Measurements from ENCODE around the gene ZNF646. TPM values are rescaled to one million over a fixed set of nuclear protein-coding genes. Genes with fewer than 3 reads are reported as not detected.
A peak's percentile ranks its signal among the peaks of the same experiment; 100 is the strongest.

Gene ZNF646
- total and polyA plus RNA-seq, 2 of the 13 experiments (the other 11 are each of a cell fraction or from before 2014, with no cell fraction given): 3.4 to 10.9 TPM

- TF ChIP-seq, protein P1, sequence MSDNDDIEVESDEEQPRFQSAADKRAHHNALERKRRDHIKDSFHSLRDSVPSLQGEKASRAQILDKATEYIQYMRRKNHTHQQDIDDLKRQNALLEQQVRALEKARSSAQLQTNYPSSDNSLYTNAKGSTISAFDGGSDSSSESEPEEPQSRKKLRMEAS (IDR thresholded peaks at IDR 0.05): peak; percentile 90; the same call in 1 of the 2 replicates
- TF ChIP-seq CBX5 (CRISPR knock-in tag; IDR thresholded peaks at IDR 0.05; ENCODE audit: borderline replicate concordance) (0 out of 2 replicates have a peak, but pooled peaks have one; percentile 37), ZBTB1 (CRISPR knock-in tag; IDR thresholded peaks at IDR 0.05; ENCODE audit: borderline replicate concordance) (no peak), ATAD3A (CRISPR knock-in tag; IDR thresholded peaks at IDR 0.05) (no peak), ZFP1 (CRISPR knock-in tag; IDR thresholded peaks at IDR 0.05) (no peak), HOXA3 (CRISPR knock-in tag; IDR thresholded peaks at IDR 0.05) (peak; percentile 98), ZNF580 (CRISPR knock-in tag; IDR thresholded peaks at IDR 0.05; ENCODE audit: borderline replicate concordance, low read depth) (no peak), ZNF788 (CRISPR knock-in tag; IDR thresholded peaks at IDR 0.05; ENCODE audit: borderline replicate concordance) (peak; percentile 73; the same call in 1 of the 2 replicates), ZNF790 (CRISPR knock-in tag; IDR thresholded peaks at IDR 0.05; ENCODE audit: borderline replicate concordance) (peak; percentile 87; the same call in 1 of the 2 replicates), ZNF569 (CRISPR knock-in tag; IDR thresholded peaks at IDR 0.05; ENCODE audit: borderline replicate concordance) (no peak), KDM1A (CRISPR knock-in tag; IDR thresholded peaks at IDR 0.05) (no peak), TEAD3 (CRISPR knock-in tag; optimal IDR thresholded peaks at IDR 0.05; ENCODE audit: borderline replicate concordance) (peak; percentile 58), RXRA (CRISPR knock-in tag; IDR thresholded peaks at IDR 0.05) (peak; percentile 37), LBX2 (CRISPR knock-in tag; IDR thresholded peaks at IDR 0.05; ENCODE audit: borderline replicate concordance) (no peak), EHMT2 (IDR thresholded peaks at IDR 0.05; ENCODE audit: borderline replicate concordance, low read depth, low read length) (no peak), ZNF263 (CRISPR knock-in tag; IDR thresholded peaks at IDR 0.05) (peak; percentile 77)
- TF ChIP-seq, protein P2, sequence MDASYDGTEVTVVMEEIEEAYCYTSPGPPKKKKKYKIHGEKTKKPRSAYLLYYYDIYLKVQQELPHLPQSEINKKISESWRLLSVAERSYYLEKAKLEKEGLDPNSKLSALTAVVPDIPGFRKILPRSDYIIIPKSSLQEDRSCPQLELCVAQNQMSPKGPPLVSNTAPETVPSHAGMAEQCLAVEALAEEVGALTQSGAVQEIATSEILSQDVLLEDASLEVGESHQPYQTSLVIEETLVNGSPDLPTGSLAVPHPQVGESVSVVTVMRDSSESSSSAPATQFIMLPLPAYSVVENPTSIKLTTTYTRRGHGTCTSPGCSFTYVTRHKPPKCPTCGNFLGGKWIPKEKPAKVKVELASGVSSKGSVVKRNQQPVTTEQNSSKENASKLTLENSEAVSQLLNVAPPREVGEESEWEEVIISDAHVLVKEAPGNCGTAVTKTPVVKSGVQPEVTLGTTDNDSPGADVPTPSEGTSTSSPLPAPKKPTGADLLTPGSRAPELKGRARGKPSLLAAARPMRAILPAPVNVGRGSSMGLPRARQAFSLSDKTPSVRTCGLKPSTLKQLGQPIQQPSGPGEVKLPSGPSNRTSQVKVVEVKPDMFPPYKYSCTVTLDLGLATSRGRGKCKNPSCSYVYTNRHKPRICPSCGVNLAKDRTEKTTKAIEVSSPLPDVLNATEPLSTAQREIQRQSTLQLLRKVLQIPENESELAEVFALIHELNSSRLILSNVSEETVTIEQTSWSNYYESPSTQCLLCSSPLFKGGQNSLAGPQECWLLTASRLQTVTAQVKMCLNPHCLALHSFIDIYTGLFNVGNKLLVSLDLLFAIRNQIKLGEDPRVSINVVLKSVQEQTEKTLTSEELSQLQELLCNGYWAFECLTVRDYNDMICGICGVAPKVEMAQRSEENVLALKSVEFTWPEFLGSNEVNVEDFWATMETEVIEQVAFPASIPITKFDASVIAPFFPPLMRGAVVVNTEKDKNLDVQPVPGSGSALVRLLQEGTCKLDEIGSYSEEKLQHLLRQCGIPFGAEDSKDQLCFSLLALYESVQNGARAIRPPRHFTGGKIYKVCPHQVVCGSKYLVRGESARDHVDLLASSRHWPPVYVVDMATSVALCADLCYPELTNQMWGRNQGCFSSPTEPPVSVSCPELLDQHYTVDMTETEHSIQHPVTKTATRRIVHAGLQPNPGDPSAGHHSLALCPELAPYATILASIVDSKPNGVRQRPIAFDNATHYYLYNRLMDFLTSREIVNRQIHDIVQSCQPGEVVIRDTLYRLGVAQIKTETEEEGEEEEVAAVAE (CRISPR knock-in tag; IDR thresholded peaks at IDR 0.05; ENCODE audit: borderline replicate concordance): no peak; the same call in 1 of the 2 replicates
- TF ChIP-seq, protein P3, sequence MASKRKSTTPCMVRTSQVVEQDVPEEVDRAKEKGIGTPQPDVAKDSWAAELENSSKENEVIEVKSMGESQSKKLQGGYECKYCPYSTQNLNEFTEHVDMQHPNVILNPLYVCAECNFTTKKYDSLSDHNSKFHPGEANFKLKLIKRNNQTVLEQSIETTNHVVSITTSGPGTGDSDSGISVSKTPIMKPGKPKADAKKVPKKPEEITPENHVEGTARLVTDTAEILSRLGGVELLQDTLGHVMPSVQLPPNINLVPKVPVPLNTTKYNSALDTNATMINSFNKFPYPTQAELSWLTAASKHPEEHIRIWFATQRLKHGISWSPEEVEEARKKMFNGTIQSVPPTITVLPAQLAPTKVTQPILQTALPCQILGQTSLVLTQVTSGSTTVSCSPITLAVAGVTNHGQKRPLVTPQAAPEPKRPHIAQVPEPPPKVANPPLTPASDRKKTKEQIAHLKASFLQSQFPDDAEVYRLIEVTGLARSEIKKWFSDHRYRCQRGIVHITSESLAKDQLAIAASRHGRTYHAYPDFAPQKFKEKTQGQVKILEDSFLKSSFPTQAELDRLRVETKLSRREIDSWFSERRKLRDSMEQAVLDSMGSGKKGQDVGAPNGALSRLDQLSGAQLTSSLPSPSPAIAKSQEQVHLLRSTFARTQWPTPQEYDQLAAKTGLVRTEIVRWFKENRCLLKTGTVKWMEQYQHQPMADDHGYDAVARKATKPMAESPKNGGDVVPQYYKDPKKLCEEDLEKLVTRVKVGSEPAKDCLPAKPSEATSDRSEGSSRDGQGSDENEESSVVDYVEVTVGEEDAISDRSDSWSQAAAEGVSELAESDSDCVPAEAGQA (IDR thresholded peaks at IDR 0.05; ENCODE audit: low read depth): peak; percentile 96
- TF ChIP-seq, protein P3 (CRISPR knock-in tag; IDR thresholded peaks at IDR 0.05; ENCODE audit: borderline replicate concordance): no peak; the same call in 1 of the 2 replicates
Observed at GRCh38 chr16:31108035-31108793, 34.0 kb downstream of the ZNF646 start, which contains the start of gene BCKDK (continued).
